GM18870 (cell line): Measurements from ENCODE around the gene GPR107.

Experiments
- ATAC-seq: cut with Tn5 transposase; IDR thresholded peaks from one replicate; pipeline ENCODE4 v1.9.1; 2021; ENCODE audit warnings: moderate library complexity; ENCODE audit not compliant: unreplicated experiment

The GPR107 gene

GRCh38 chr9:130053109-130053503 lies 600 bp upstream of the GPR107 start:
- no peak for ATAC-seq

GRCh38 chr9:130054325-130054786 lies 650 bp downstream of the GPR107 start:
- ATAC-seq, result no peak

- no peak for ATAC-seq
These were observed 1.1 kb downstream of the GPR107 start for GRCh38 chr9:130054820-130055219.

- ATAC-seq, result no peak
These were observed 4.4 kb downstream of the GPR107 start for GRCh38 chr9:130058154-130058553.

GRCh38 chr9:130058887-130059286 lies 5.2 kb downstream of the GPR107 start:
- ATAC-seq, result no peak

- ATAC-seq, result no peak
These were observed 6.6 kb downstream of the GPR107 start for GRCh38 chr9:130060296-130060695.

GRCh38 chr9:130062750-130063149 lies 9.0 kb downstream of the GPR107 start:
- no peak for ATAC-seq

- ATAC-seq, result no peak
These were observed 10.9 kb downstream of the GPR107 start for GRCh38 chr9:130064621-130065020.

- no peak for ATAC-seq
These were observed 15.3 kb downstream of the GPR107 start for GRCh38 chr9:130069048-130069447.

GRCh38 chr9:130072515-130073235 lies 19.0 kb downstream of the GPR107 start:
- ATAC-seq, result no peak

GRCh38 chr9:130073373-130073772 lies 19.7 kb downstream of the GPR107 start:
- ATAC-seq, result no peak

- no peak for ATAC-seq
These were observed 24.8 kb downstream of the GPR107 start for GRCh38 chr9:130078547-130078946.

GRCh38 chr9:130084337-130084736 lies 30.6 kb downstream of the GPR107 start:
- ATAC-seq, result no peak

GRCh38 chr9:130088051-130088450 lies 34.3 kb downstream of the GPR107 start:
- ATAC-seq, result no peak

GRCh38 chr9:130089141-130089540 lies 35.4 kb downstream of the GPR107 start:
- ATAC-seq, result no peak

GRCh38 chr9:130090915-130091314 lies 37.2 kb downstream of the GPR107 start:
- no peak for ATAC-seq

- no peak for ATAC-seq
These were observed 39.2 kb downstream of the GPR107 start for GRCh38 chr9:130092910-130093309.

GRCh38 chr9:130095872-130096271 lies 42.2 kb downstream of the GPR107 start:
- ATAC-seq, result no peak

- ATAC-seq, result no peak
These were observed 47.0 kb downstream of the GPR107 start for GRCh38 chr9:130100681-130101080.

- ATAC-seq, result no peak
These were observed 48.2 kb downstream of the GPR107 start for GRCh38 chr9:130101915-130102314.

- ATAC-seq, result no peak
These were observed 50.9 kb downstream of the GPR107 start for GRCh38 chr9:130104491-130105193.

GRCh38 chr9:130106860-130107233 lies 53.1 kb downstream of the GPR107 start:
- ATAC-seq, result no peak
